NCI-H524 treated with DMSO at 0.1 percent for 48 hours (cell line): ENCODE data around the gene TRIM32.

ENCODE experiments used
- DNase-seq: peaks from one replicate; lab custom pipeline; 2025; lab: John Stamatoyannopoulos, UW

Gene TRIM32

GRCh38 chr9:116705531-116705930 is 18.4 kb downstream of the TRIM32 start:
- DNase-seq = no peak

DNA sequence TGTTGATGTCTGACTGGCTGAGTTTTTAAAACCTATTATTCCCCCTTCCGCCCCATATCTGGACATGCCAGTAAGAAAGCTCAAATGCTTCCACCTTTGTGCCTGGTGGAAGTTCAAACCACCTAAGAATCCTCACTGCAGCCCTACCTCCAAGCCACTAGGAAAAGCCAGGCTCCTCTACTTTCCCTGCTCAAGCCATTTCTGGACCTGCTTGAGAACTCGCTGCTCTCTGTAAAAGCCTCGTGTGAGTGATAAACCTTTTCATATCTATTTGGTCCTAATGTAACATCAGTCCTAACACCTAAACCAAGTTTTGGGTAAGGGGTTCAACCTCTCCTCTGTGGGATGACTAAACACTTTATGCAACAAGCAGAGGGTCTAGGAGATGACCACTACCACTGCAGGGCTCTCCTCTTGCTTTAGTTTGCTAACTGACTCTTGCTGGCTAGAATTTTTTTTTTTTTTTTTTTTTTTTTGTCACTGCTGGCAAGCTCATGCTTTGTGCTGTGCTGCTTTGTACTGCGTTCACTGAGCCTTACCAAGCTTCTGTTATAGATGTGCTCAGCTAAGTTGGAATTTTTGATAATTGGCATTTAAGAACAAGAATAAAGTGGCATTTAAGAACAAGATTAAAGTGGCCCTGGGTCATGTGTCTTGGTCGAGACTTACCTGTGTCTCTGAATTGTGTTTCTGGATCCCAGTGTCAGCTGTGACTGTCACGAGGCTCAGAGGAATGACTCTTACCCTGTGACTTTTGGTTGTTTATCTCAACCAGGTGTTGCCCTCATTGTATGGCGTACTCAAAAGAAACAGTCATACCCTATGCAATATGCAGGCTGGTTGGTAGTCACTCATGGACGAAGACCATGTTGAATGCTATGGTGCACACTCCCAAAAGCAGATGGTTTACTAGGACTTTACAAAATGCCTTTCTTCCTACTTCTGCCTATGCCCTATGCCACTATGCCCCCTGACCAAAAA is 19.5 kb downstream of the TRIM32 start:
- DNase-seq = no peak

DNA sequence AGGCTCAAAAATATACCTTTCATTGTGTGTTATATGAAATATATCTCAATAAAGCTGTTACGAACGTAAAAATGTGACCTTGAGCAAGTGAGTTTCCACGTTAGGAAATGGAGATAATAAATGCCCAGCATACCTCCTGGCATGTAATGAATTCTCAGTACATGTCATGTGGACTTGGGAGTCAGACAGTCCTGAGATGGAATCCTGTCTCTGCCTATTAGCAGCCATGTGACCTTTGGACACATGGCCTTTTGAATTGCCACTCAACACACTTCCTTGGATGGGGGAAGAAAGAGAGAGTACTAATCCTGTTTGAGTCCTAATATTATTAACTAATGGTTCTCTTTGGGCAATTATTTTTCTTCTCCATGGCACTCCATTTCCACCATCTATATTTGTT is 25.7 kb downstream of the TRIM32 start:
- DNase-seq = no peak

GRCh38 chr9:116713271-116713670 is 26.2 kb downstream of the TRIM32 start:
- DNase-seq = no peak

- no peak for DNase-seq
Measured at GRCh38 chr9:116715751-116716150, 28.6 kb downstream of the TRIM32 start.

DNA sequence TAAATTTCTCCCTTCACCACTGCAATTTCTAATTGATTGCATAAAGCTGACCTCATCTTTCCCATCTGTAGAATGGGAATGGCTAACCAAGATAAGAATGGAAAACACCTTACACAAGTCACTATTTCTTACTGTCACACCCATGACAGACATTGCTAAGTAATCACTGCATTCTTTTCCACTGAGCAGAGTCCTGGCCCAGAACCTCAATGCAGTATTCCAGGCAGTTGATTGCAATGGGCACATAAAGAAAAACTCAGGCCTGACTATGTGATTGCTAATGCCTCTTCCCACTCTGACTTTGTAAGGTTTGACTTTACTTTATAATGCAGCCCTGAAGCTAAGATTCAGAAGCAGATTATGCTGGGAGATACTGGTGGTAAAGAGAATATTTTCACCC is 29.3 kb downstream of the TRIM32 start:
- no peak for DNase-seq

GRCh38 chr9:116717150-116717549 is 30.0 kb downstream of the TRIM32 start:
- no peak for DNase-seq

DNA sequence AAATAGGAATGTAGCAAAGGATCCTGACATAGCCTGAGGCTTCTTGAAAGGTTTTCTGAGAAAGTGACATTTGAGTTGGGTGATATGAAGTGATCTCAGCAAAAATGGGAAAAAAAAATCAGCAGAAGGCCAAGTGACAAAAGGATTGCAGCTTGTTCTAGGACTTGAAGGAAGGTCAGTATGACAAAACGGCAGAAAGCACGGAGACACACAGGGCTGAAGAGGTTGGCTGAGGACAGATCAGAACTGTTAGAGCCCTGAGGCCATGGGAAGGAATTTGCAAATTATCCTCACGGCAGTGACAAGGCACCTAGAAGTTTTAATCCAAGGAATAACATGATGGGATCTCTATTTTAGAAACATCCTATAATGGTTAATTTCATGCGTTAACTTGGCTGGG is 31.0 kb downstream of the TRIM32 start:
- DNase-seq = no peak

GRCh38 chr9:116720111-116720510 is 33.0 kb downstream of the TRIM32 start:
- no peak for DNase-seq

DNA sequence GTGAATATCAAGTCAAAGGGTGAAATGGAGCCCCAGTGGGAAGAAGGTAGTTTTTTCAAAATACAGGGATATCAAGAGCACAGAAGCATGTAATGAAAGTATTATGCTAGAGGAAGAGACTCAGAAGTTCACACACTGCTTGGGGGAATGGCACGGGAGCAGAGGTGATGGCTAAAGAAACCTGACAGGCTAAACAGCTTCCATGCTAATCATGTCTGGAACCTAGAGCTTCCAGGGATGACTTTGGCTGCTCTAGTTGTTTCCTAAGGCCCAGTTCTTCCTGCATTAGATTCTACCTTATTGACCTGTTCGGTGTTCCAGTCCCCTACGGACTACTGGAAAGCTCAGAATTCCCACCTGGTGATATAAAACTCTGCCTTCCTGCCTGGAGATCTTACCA is 34.3 kb downstream of the TRIM32 start:
- DNase-seq = no peak

- no peak for DNase-seq
Measured at GRCh38 chr9:116721944-116722343, 34.8 kb downstream of the TRIM32 start.

- DNase-seq = no peak
Measured at GRCh38 chr9:116724123-116724522, 37.0 kb downstream of the TRIM32 start.

- no peak for DNase-seq
Measured at GRCh38 chr9:116726602-116727001, 39.5 kb downstream of the TRIM32 start.

GRCh38 chr9:116733010-116733641 is 46.0 kb downstream of the TRIM32 start:
- DNase-seq = no peak

DNA sequence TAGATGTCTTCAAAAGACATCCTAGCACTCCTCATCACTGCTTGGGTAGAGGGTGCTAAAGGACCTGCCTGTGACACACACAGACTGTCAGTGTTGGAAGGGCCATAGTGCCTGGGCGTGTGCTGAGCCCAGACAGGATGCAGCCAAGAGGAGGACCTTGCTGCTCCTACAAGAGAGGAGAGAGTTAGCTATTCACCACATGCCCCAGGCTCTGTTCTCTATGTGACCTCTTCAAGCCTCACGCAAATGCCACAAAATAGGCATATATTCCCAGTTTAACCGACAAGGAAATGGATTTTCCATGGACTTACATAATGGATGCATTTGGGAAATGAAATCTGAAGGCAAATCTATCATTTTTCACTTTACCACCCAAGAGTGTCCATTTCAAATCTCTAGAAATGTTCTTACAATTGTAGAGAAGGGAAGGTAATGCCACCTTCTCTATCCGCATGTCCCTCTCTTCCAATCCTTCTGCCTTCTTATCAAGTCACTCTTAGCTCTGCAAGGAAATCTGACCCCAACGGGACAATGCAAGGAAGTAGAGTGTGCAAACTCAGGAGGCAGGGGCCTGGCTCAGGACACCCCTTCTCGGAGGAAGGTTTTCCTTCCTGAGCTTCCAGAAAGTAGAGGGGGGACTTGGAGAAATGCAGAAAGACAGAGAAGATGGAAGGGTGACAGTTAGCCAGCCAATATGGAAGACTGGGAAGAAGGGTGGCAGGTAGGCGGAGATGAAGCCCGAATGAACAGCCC is 49.5 kb downstream of the TRIM32 start:
- no peak for DNase-seq

DNA sequence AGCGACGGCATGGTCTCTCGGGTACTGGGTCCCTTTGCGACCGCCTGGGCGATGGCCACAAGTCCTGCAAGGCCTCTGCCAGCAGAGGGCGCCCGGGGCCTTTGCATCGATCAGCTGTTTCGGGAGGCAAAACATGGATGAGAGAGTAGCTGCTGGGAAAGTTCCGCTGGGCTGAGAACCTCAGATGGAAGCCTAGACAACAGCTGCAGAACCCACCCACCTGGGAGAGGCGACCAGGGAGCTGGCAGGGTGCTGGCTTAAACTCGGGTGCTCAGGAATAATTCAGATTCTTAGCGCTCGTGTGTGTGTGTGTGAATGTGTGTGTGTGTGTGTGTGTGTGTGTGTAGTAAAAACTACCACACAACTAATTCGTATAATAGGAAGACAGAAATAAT is 50.0 kb downstream of the TRIM32 start:
- peak; percentile 55 for DNase-seq

GRCh38 chr9:116741086-116741740 is 54.1 kb downstream of the TRIM32 start:
- no peak for DNase-seq

DNA sequence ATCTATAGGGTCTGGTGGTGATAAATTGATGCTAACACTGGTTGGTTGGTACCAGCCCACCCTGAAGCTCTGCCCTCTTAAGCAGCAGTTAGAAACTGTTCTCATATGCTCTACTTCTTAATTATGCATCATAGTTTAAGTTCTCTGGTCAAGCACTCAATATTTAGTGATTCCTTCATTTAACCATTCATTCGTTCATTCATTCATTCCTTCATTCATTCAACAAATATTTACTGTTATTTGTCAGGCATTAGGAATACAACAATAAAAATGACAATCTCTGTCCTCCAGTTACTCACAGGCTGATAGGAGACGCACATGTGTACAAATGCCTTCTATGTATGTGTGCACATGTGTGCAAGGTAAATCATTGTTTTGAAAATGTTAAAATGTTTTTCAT is 54.6 kb downstream of the TRIM32 start:
- no peak for DNase-seq

GRCh38 chr9:116749176-116749575 is 62.1 kb downstream of the TRIM32 start:
- DNase-seq = no peak

- DNase-seq = no peak
Measured at GRCh38 chr9:116749772-116750171, 62.7 kb downstream of the TRIM32 start.

GRCh38 chr9:116750510-116750909 is 63.4 kb downstream of the TRIM32 start:
- DNase-seq = no peak
